ENCODE data around the gene TUBB.

DNA sequence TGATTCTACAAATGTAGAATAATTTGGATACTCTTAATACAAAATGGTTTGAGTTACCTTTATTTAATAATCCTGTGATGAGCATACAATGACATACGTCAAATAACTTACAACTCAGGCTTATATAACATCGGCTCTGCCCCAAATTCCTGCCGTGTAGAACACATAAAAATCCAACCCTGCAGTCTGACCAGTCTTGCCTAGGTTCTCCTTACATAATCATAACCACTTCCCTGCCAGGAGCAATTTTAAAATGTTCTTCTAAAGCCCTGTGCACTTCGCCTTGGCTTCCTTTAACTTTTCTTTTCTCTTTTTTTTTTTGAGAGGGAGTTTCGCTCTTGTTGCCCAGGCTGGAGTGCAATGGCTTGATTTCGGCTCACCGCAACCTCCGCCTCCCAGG is 40.4 kb downstream of the TUBB start:
- TF ChIP-seq TARDBP (IDR thresholded peaks at IDR 0.05) = no peak
- no peak for TF ChIP-seq FOXM1 (IDR thresholded peaks at IDR 0.05; ENCODE audit: borderline replicate concordance)
- no peak for TF ChIP-seq CTBP1 (IDR thresholded peaks at IDR 0.05; ENCODE audit: borderline replicate concordance)

Measured in HEK293T (cell line).